DMS79 treated with DMSO at 0.1 percent for 48 hours (cell line): ENCODE data around the gene CHCHD3.
"Not testable (repeated sequence)": the region's sequence is repeated elsewhere in the genome, so short reads cannot be mapped to it uniquely, and the experiment has no call there.

ENCODE experiments used
- DNase-seq: peaks from one replicate; lab custom pipeline; 2025; lab: John Stamatoyannopoulos, UW

The CHCHD3 gene

GRCh38 chr7:132904209-132904608 lies 177.7 kb downstream of the CHCHD3 start:
- no peak for DNase-seq

- not testable (repeated sequence) for DNase-seq
These were observed 179.6 kb downstream of the CHCHD3 start for GRCh38 chr7:132902294-132902693.

GRCh38 chr7:132901241-132901640 lies 180.6 kb downstream of the CHCHD3 start:
- no peak for DNase-seq

- no peak for DNase-seq
These were observed 182.1 kb downstream of the CHCHD3 start for GRCh38 chr7:132899833-132900232.

GRCh38 chr7:132898641-132899175 lies 183.2 kb downstream of the CHCHD3 start:
- DNase-seq, result not testable (repeated sequence)

- no peak for DNase-seq
These were observed 184.7 kb downstream of the CHCHD3 start for GRCh38 chr7:132897093-132897687.

GRCh38 chr7:132895231-132895630 lies 186.7 kb downstream of the CHCHD3 start:
- no peak for DNase-seq

GRCh38 chr7:132893560-132893959 lies 188.3 kb downstream of the CHCHD3 start:
- no peak for DNase-seq

- DNase-seq, result not testable (repeated sequence)
These were observed 189.1 kb downstream of the CHCHD3 start for GRCh38 chr7:132892744-132893143.

- no peak for DNase-seq
These were observed 190.3 kb downstream of the CHCHD3 start for GRCh38 chr7:132891554-132891953.

GRCh38 chr7:132882714-132883428 lies 199.0 kb downstream of the CHCHD3 start:
- no peak for DNase-seq

GRCh38 chr7:132881317-132881716 lies 200.6 kb downstream of the CHCHD3 start:
- DNase-seq, result no peak

- no peak for DNase-seq
These were observed 202.3 kb downstream of the CHCHD3 start for GRCh38 chr7:132879579-132879978.

- DNase-seq, result no peak
These were observed 203.5 kb downstream of the CHCHD3 start for GRCh38 chr7:132878204-132878919.

- DNase-seq, result no peak
These were observed 204.3 kb downstream of the CHCHD3 start for GRCh38 chr7:132877573-132877972.

- DNase-seq, result no peak
These were observed 205.3 kb downstream of the CHCHD3 start for GRCh38 chr7:132876576-132876975.

- DNase-seq, result no peak
These were observed 209.9 kb downstream of the CHCHD3 start for GRCh38 chr7:132872034-132872433.

GRCh38 chr7:132871419-132871818 lies 210.5 kb downstream of the CHCHD3 start:
- DNase-seq, result no peak

- no peak for DNase-seq
These were observed 212.6 kb downstream of the CHCHD3 start for GRCh38 chr7:132869166-132869861.

GRCh38 chr7:132866551-132866950 lies 215.3 kb downstream of the CHCHD3 start:
- DNase-seq, result no peak

- peak; percentile 5 for DNase-seq
These were observed 215.8 kb downstream of the CHCHD3 start for GRCh38 chr7:132866144-132866531.
